ENCODE data around the gene PAGE2B. TPM values are rescaled to one million over a fixed set of nuclear protein-coding genes. Genes with fewer than 3 reads are reported as not detected.

The PAGE2B gene
- total RNA-seq: not detected

GRCh38 chrX:55074851-55075467 lies at the start of gene PAGE2B:
TSS of gene PAGE2B (plus strand) at chrX:55075030. CDS start at chrX:55076042, 1,012 bp downstream.

GRCh38 chrX:55030271-55031205 lies 44.3 kb upstream of the PAGE2B start, which contains the start of gene ALAS2:
TSS of gene ALAS2 (minus strand) at chrX:55030977. CDS start at chrX:55026000, 4,977 bp downstream.

GRCh38 chrX:55088795-55089489 lies 14.1 kb downstream of the PAGE2B start, which contains the start of gene PAGE2:
TSS of gene PAGE2 (plus strand) at chrX:55089018. CDS start at chrX:55090021, 1,003 bp downstream.

Other genes with a start within 250 kb of the PAGE2B start
- 119 TPM for gene TRO, start 154.2 kb upstream of the PAGE2B start, total RNA-seq
- 0.31 TPM for gene PFKFB1, start 80.8 kb upstream of the PAGE2B start, total RNA-seq
- gene APEX2, start 74.7 kb upstream of the PAGE2B start, total RNA-seq: 2.2 TPM
- 16.0 TPM for gene ALAS2, start 44.1 kb upstream of the PAGE2B start, total RNA-seq
- not detected for gene PAGE2, start 14.0 kb downstream of the PAGE2B start, total RNA-seq
- not detected for gene PAGE5, start 145.3 kb downstream of the PAGE2B start, total RNA-seq
- not detected for gene PAGE3, start 189.9 kb downstream of the PAGE2B start, total RNA-seq

All from parietal lobe (tissue), 1 donor.